Upper lobe of left lung (tissue), 6 donors: ENCODE data around the gene ZNF777. TPM values are rescaled to one million over a fixed set of nuclear protein-coding genes. Genes with fewer than 3 reads are reported as not detected.
"Not testable (repeated sequence)": the region's sequence is repeated elsewhere in the genome, so short reads cannot be mapped to it uniquely, and the experiment has no call there.

Experiments
- ATAC-seq, 2 donors: fragments of 200-7000 bp; cut with Tn5 transposase; one replicate each; pipeline ENCODE4 v1.9.1; 2022; ENCODE audit warnings: mild to moderate bottlenecking in 2 of 2, moderate library complexity in 2 of 2; ENCODE audit not compliant: low FRiP score in 2 of 2
- DNase-seq, 2 donors: peaks; one replicate each; pipeline ENCODE4 v3.0.0-alpha.2; 2019 to 2020
- H3K27ac ChIP-seq, 4 donors: fragments of 200-600 bp; sonication (generic); one replicate each; pipeline ENCODE4 v1.5.1; 2016 to 2019
- H3K27me3 ChIP-seq, 4 donors: fragments of 200-600 bp; sonication (generic); one replicate each; pipeline ENCODE4 v1.5.1; 2017 to 2019
- H3K36me3 ChIP-seq, 4 donors: fragments of 200-600 bp; sonication (generic); one replicate each; pipeline ENCODE4 v1.5.1; 2016 to 2019
- H3K4me1 ChIP-seq, 4 donors: fragments of 200-600 bp; sonication (generic); one replicate each; pipeline ENCODE4 v1.5.1; 2018 to 2019
- H3K4me3 ChIP-seq, 4 donors: fragments of 200-600 bp; sonication (generic); one replicate each; pipeline ENCODE4 v1.5.1; 2017 to 2019; ENCODE audit warnings: mild to moderate bottlenecking in 2 of 4, moderate library complexity in 1 of 4
- H3K9me3 ChIP-seq, 4 donors: fragments of 200-600 bp; sonication (generic); one replicate each; pipeline ENCODE4 v1.5.1; 2018 to 2019
- CTCF ChIP-seq, 6 experiments: fragments of 450-650 bp in 4 of 6; fragments of 200-600 bp in 2 of 6; sonication (generic) in 2 of 6; IDR thresholded peaks; one replicate each; pipeline ENCODE4 v1.5.1; 2016 to 2019; ENCODE audit warnings: antibody characterized with exemption in 6 of 6
- EP300 ChIP-seq, 4 donors: sonication (generic); formaldehyde crosslinking; IDR thresholded peaks; one replicate each; pipeline ENCODE4 v1.5.1; 2017; ENCODE audit warnings: antibody characterized with exemption in 4 of 4, control low read depth in 2 of 4
- POLR2A ChIP-seq, 4 donors: fragments of 450-650 bp; IDR thresholded peaks; one replicate each; pipeline ENCODE4 v1.5.1; 2016 to 2017; ENCODE audit warnings: antibody characterized with exemption in 4 of 4, mild to moderate bottlenecking in 2 of 4
- POLR2AphosphoS5 ChIP-seq, 2 donors: sonication (generic); formaldehyde crosslinking; IDR thresholded peaks; one replicate each; pipeline ENCODE4 v1.5.1; 2017; ENCODE audit warnings: antibody characterized with exemption in 2 of 2
- WGBS, 2 donors: methylation state at CpG; one replicate each; pipeline ENCODE4 v1.1.5; 2017 to 2018; 5-methylcytosine and 5-hydroxymethylcytosine counted together
- total RNA-seq, 6 donors: library from RNA; depleted of rRNA in 4 of 6; stranded (reverse); fragments of >200 nt in 4 of 6; gene quantifications; one replicate each; pipeline versions ENCODE4 v1.1.0 to v1.2.1, GENCODE V29; 2016 to 2021
- donor health status: DM: no; HTN: no; CAD: no; lungs with moderate emphysema.
- donor health status: DM: no; HTN: yes; CAD: no; lungs with severe emphysema.

Gene ZNF777
- total RNA-seq, 6 donors from 2014 or later, result 9.3 to 16.0 (median 10.8) TPM

DNA sequence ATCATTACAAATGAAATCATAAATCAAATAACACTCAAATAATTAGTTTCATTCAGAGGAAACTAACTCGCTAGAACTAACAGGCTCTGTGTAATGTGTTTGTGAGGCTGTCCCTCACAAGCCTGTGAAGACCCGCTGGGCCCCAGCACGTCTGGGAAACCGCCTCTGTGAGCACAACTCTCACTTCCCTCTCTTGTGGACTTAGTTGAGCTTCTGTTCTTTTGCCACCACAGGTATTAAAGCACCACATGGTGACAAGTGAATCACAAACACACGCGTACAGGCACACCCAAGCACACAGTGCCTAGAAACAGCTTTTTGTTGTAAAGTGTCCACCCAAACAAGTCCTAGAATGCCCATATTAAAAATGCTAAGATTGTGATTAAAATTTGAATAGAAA, 51.0 kb downstream of the ZNF777 start:
- no peak for TF ChIP-seq CTCF (IDR thresholded peaks at IDR 0.05)
- TF ChIP-seq EP300 (IDR thresholded peaks at IDR 0.05), result no peak
- TF ChIP-seq POLR2A (IDR thresholded peaks at IDR 0.05), result no peak
- no peak for TF ChIP-seq POLR2AphosphoS5 (IDR thresholded peaks at IDR 0.05)
- ATAC-seq (no peak), DNase-seq (no peak)
- Histone ChIP-seq H3K27me3 (no peaks in the 10 kb centered on the region), H3K4me3 (no peak overlapping the region), H3K4me1 (no peaks in the 10 kb centered on the region), H3K27ac (no peak overlapping the region), H3K9me3 (no peaks in the 10 kb centered on the region), H3K36me3 (no peaks in the 10 kb centered on the region)
- WGBS, 2 donors, result 86 to 89% methylated on average over 6 of the region's 6 CpGs

DNA sequence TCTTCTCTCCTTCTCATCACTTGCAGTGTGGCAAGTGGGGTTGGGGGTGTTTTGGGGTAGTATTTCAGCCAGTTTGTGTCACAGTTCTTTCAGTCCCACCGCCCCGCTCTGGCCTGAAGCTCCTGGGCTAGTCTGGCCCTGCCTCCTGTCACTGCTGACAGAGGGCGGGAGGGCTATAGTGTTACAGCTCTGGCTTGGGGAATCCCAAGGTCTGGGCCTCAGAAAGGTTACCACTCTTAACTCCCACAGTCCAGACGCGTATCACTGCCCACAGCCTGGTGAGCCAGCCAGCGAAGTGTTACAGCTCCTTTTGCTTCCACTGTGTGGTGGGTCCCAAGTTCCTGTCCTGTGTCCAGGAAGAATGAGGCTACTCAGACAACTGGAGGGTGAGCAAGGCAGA, 56.0 kb downstream of the ZNF777 start:
- Histone ChIP-seq H3K4me3 (no peak overlapping the region), H3K27me3 (no peaks in the 10 kb centered on the region), H3K27ac (no peak overlapping the region), H3K36me3 (no peaks in the 10 kb centered on the region), H3K4me1 (no peaks in the 10 kb centered on the region), H3K9me3 (no peaks in the 10 kb centered on the region)
- peak in 1 of 2 donors; percentile 15 for ATAC-seq
- TF ChIP-seq POLR2A (IDR thresholded peaks at IDR 0.05) (no peak), POLR2AphosphoS5 (IDR thresholded peaks at IDR 0.05) (no peak), EP300 (IDR thresholded peaks at IDR 0.05) (no peak), CTCF (IDR thresholded peaks at IDR 0.05) (no peak)
- WGBS, 2 donors, result 80 to 90% methylated on average over 4 to 6 of the region's 6 CpGs
- no peak for DNase-seq

GRCh38 chr7:149404396-149404795, 56.5 kb downstream of the ZNF777 start:
- no peaks in the 10 kb centered on the region for H3K36me3 ChIP-seq
- no peak overlapping the region for H3K27ac ChIP-seq
- H3K4me3 ChIP-seq, result no peak overlapping the region
- TF ChIP-seq POLR2A (IDR thresholded peaks at IDR 0.05) (no peak), CTCF (IDR thresholded peaks at IDR 0.05) (no peak), EP300 (IDR thresholded peaks at IDR 0.05) (no peak), POLR2AphosphoS5 (IDR thresholded peaks at IDR 0.05) (no peak)
- H3K9me3 ChIP-seq, result no peaks in the 10 kb centered on the region
- peak in 1 of 2 donors; percentile 53 for DNase-seq
- peak in 1 of 2 donors; percentile 61 for ATAC-seq
- WGBS, 2 donors, result 93 to 96% methylated on average over 9 to 12 of the region's 12 CpGs
- H3K27me3 ChIP-seq, result no peaks in the 10 kb centered on the region
- H3K4me1 ChIP-seq, result no peaks in the 10 kb centered on the region

GRCh38 chr7:149398195-149398820, 62.6 kb downstream of the ZNF777 start:
- Histone ChIP-seq H3K9me3 (peaks cover 0 to 8% (median 8%) of the 10 kb centered on the region in 4 donors), H3K36me3 (no peaks in the 10 kb centered on the region), H3K27ac (no peak overlapping the region), H3K27me3 (no peaks in the 10 kb centered on the region), H3K4me1 (no peaks in the 10 kb centered on the region), H3K4me3 (no peak overlapping the region)
- no peak for ATAC-seq
- WGBS, 2 donors, result 77 to 79% methylated on average over 22 of the region's 22 CpGs
- DNase-seq, result peak in 1 of 2 donors; percentile 65
- TF ChIP-seq POLR2A (IDR thresholded peaks at IDR 0.05), result no peak
- no peak for TF ChIP-seq POLR2AphosphoS5 (IDR thresholded peaks at IDR 0.05)
- no peak for TF ChIP-seq CTCF (IDR thresholded peaks at IDR 0.05)
- no peak for TF ChIP-seq EP300 (IDR thresholded peaks at IDR 0.05)

DNA sequence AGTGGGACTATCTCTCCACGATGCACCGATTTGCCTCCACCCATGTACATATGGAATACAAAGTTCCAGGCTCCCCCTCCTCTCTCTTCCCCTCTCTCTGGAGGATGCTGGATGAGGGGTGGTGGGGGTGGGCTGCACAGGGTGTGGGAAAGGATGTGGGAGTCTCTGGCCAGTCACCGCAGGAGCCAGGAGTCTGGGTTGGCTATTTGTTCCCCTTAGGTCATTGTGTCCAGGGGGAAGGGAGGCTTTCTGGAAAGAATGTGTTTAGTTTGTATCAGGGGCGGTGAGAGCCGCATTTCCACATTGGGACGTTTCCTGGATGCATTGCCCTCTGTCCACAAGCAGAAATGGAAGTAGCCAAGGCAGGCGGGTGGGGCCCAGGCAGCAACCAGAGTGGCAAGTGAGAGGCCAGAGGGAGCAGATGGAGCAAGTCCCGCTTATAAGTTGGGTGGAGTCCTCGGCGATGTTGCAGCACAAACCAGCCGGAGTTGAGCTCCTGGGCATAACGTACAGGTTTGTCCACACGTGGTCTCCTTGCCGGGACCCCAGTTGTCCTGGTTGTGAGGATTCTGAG, 63.3 kb downstream of the ZNF777 start:
- H3K4me3 ChIP-seq, result no peak overlapping the region
- DNase-seq, result no peak
- H3K27ac ChIP-seq, result no peak overlapping the region

GRCh38 chr7:149388550-149389335, 72.1 kb downstream of the ZNF777 start:
- H3K27me3 ChIP-seq, H3K4me1 ChIP-seq, H3K27ac ChIP-seq, H3K36me3 ChIP-seq, H3K4me3 ChIP-seq, DNase-seq, H3K9me3 ChIP-seq, ATAC-seq: not testable (repeated sequence)
- 66 to 78% methylated on average over 6 of the region's 6 CpGs for WGBS, 2 donors

More for the DNA sequence above, 63.3 kb downstream of the ZNF777 start:
- WGBS, 2 donors, result 59 to 65% methylated on average over 13 to 14 of the region's 14 CpGs
- ATAC-seq, result no peak
- Histone ChIP-seq H3K9me3 (peaks cover 0 to 8% (median 8%) of the 10 kb centered on the region in 4 donors), H3K36me3 (no peaks in the 10 kb centered on the region), H3K27me3 (no peaks in the 10 kb centered on the region), H3K4me1 (no peaks in the 10 kb centered on the region)
- no peak for TF ChIP-seq CTCF (IDR thresholded peaks at IDR 0.05)

DNA sequence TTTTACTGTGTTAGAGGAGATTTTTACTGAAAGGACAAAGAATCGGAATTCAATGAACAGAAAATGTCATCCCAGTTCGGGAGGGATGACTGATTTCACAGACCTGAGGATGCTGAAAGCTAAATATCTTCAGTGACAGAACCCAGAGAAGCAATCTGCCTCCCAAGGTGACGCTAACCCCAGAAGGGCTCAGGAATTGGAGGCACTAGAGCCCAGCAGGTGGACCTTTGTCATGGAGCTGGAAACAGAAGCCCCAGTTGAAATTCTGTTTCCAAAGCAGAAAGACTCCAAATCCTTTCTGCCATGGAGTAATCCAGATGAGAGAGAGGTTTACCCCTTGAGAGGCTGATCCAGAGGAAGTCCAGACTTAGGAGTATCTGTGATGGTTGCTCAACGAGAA, 74.3 kb downstream of the ZNF777 start:
- not testable (repeated sequence) for H3K9me3 ChIP-seq, ATAC-seq, H3K4me3 ChIP-seq, H3K36me3 ChIP-seq, DNase-seq, H3K4me1 ChIP-seq, H3K27me3 ChIP-seq, H3K27ac ChIP-seq
- 64 to 81% methylated on average over 4 of the region's 4 CpGs for WGBS, 2 donors
